Adrenal gland (tissue), 12 donors: ENCODE data around the gene HLCS. TPM values are rescaled to one million over a fixed set of nuclear protein-coding genes. Genes with fewer than 3 reads are reported as not detected.
"Not testable (repeated sequence)": the region's sequence is repeated elsewhere in the genome, so short reads cannot be mapped to it uniquely, and the experiment has no call there.

Experiments
- DNase-seq, 7 donors: peaks; one replicate each; pipeline ENCODE4 v3.0.0-alpha.2; 2019 to 2020
- H3K27ac ChIP-seq, 5 donors: fragments of 200-600 bp; sonication (generic) in 4 of 5; 1 replicate in 3 of 5; 2 replicates in 2 of 5; pipeline versions ENCODE4 v1.5.1 to v1.8.0; 2016 to 2020; ENCODE audit warnings: mild to moderate bottlenecking in 1 of 5
- H3K27me3 ChIP-seq: fragments of 200-600 bp; 2 replicates; pipeline ENCODE4 v1.8.0; 2021
- H3K36me3 ChIP-seq, 2 donors: fragments of 200-600 bp; replicated peaks in 1 of 2; 1 replicate in 1 of 2; 2 replicates in 1 of 2; pipeline versions ENCODE4 v1.5.1 to v1.8.0; 2018 to 2022
- H3K4me1 ChIP-seq, 2 donors: fragments of 200-600 bp; replicated peaks in 1 of 2; 1 replicate in 1 of 2; 2 replicates in 1 of 2; pipeline versions ENCODE4 v1.5.1 to v1.8.0; 2018 to 2021
- H3K4me3 ChIP-seq, 4 donors: fragments of 200-600 bp; sonication (generic) in 3 of 4; one replicate each; pipeline ENCODE4 v1.5.1; 2016 to 2018
- H3K9me3 ChIP-seq, 3 donors: fragments of 200-600 bp; sonication (generic) in 1 of 3; replicated peaks in 1 of 3; 1 replicate in 2 of 3; 2 replicates in 1 of 3; pipeline versions ENCODE4 v1.5.1 to v1.8.0; 2016 to 2021
- CTCF ChIP-seq, 6 experiments: fragments of 450-650 bp in 4 of 6; fragments of 200-600 bp in 2 of 6; sonication (generic) in 1 of 6; IDR thresholded peaks; 1 replicate in 5 of 6; 2 replicates in 1 of 6; pipeline versions ENCODE4 v1.5.1 to v1.8.0; 2016 to 2021; ENCODE audit warnings: antibody characterized with exemption in 6 of 6, mild to moderate bottlenecking in 2 of 6, moderate library complexity in 1 of 6
- POLR2A ChIP-seq, 2 donors: fragments of 450-650 bp; IDR thresholded peaks; one replicate each; pipeline ENCODE4 v1.6.1; 2017; ENCODE audit warnings: antibody characterized with exemption in 2 of 2, mild to moderate bottlenecking in 2 of 2, moderate library complexity in 1 of 2
- WGBS, 4 donors: extraction: QIAGEN DNeasy Blood & Tissue Kit in 2 of 4; methylation state at CpG; one replicate each; pipeline versions ENCODE4 v1.1.5 to v1.1.7; 2013 to 2017; 5-methylcytosine and 5-hydroxymethylcytosine counted together
- intact Hi-C, 2 donors: fragments of 100-400 bp; cut with DNase I; formaldehyde crosslinking; loops; one replicate each; pipeline versions ENCODE4 v1.14.1 to v1.15.0; 2022 to 2023
- polyA plus RNA-seq, 3 donors: library from polyadenylated mRNA; stranded (reverse); fragments of 200-250 nt in 2 of 3; fragments of 350-450 nt in 1 of 3; fragmentation: Illumina TruSeq in 1 of 3; extraction: RNeasy Lipid Tissue Mini Kit (QIAGEN cat#74804) in 1 of 3; gene quantifications; one replicate each; pipeline ENCODE4 v1.2.3, GENCODE V29; 2013 to 2014
- total RNA-seq, 9 donors: library from RNA; depleted of rRNA in 4 of 9; stranded (reverse); fragments of >200 nt in 4 of 9; fragments of 120-200 nt in 1 of 9; fragmentation: NEBNext Ultra II Directional in 1 of 9; extraction: Animal tissue kit (Norgen Biotek cat#: 25700) in 1 of 9; gene quantifications; one replicate each; pipeline versions ENCODE4 v1.1.0 to v1.2.4, GENCODE V29; 2013 to 2023
- donor health status: healthy with polysubstance abuse.
- donor health status: Bipolar disorder and iron deficiency.
- donor health status: DM: yes; HTN: yes; CAD: no.
- donor health status: DM: no; HTN: no; CAD: no.
- donor health status: DM: no; HTN: no; CAD: no.
- donor health status: DM: yes; HTN: yes; CAD: no.

Gene HLCS
- total and polyA plus RNA-seq, 12 donors, result 4.4 to 34.4 (median 19.8) TPM

GRCh38 chr21:37000381-37000780 lies 33.9 kb upstream of the HLCS start:
- no peak overlapping the region for H3K4me3 ChIP-seq
- H3K36me3 ChIP-seq, result no peaks in the 10 kb centered on the region
- TF ChIP-seq POLR2A (IDR thresholded peaks at IDR 0.05), result no peak
- TF ChIP-seq CTCF (IDR thresholded peaks at IDR 0.05), result no peak
- no peaks in the 10 kb centered on the region for H3K9me3 ChIP-seq
- H3K4me1 ChIP-seq, result no peaks in the 10 kb centered on the region
- intact Hi-C loops, result no loop called here
- 79 to 94% (median 83%) methylated on average over 4 of the region's 4 CpGs for WGBS, 4 donors
- H3K27ac ChIP-seq, result no peak overlapping the region
- no peaks in the 10 kb centered on the region for H3K27me3 ChIP-seq
- no peak for DNase-seq

DNA sequence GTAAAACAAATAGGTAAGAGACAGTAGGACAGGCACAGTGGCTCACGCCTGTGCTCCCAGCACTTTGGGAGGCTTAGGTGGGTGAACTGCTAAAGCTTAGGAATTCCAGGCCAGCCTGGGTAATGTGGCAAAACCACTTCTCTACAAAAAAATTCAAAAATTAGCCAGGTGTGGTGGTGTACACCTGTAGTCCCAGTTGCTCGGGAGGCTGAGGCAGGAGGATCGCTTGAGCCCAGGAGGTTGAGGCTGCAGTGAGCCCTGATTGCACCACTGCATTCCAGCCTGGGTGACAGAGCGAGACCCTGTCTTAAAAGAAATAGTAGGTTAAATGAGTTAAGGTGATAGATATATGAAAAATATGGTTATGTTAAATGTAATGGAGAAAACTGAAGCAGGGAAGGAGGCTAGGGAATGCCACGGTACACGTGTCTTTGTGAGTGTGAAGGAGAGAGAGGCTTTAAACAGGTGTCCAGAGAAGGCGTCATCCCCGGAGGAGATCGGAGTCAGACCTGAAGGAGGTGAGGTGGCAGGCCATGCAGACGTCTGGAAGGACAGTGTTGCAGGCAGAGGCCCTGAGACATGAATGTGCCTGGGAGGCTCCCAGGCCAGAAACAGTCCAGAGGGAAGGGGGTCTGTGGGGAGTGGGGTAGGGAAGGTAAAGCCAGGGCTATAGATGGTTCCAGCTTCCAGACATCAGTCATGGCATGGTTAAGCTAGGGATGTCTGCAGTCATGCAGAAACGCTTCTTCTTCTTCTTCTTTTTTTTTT lies 32.8 kb upstream of the HLCS start:
- 83 to 91% (median 86%) methylated on average over 11 of the region's 11 CpGs for WGBS, 4 donors
- Histone ChIP-seq H3K27ac (no peak overlapping the region), H3K27me3 (no peaks in the 10 kb centered on the region), H3K4me3 (no peak overlapping the region), H3K9me3 (no peaks in the 10 kb centered on the region), H3K36me3 (no peaks in the 10 kb centered on the region), H3K4me1 (no peaks in the 10 kb centered on the region)
- TF ChIP-seq CTCF (IDR thresholded peaks at IDR 0.05) (no peak), POLR2A (IDR thresholded peaks at IDR 0.05) (no peak)
- DNase-seq, result no peak
- intact Hi-C loops, result no loop called here

DNA sequence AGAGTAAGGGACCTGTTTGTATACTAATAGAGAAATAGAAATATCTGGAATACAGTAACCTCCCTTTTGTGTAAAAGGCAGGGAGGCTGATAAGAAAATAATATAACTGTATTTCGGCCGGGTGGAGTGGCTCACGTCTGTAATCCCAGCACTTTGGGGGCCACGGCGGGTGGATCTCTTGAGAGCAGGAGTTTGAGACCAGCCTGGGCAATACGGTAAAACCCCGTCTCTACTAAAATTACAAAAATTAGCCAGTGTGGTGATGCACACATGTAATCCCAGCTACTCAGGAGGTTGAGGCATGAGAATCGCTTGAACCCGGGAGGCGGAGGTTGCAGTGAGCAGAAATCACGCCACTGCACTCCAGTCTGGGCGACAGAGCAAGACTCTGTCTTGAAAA lies 28.8 kb upstream of the HLCS start:
- 87 to 95% (median 93%) methylated on average over 12 of the region's 12 CpGs for WGBS, 4 donors
- DNase-seq, H3K27me3 ChIP-seq, intact Hi-C loops, H3K27ac ChIP-seq, H3K9me3 ChIP-seq, H3K4me1 ChIP-seq, H3K4me3 ChIP-seq, H3K36me3 ChIP-seq: not testable (repeated sequence)

DNA sequence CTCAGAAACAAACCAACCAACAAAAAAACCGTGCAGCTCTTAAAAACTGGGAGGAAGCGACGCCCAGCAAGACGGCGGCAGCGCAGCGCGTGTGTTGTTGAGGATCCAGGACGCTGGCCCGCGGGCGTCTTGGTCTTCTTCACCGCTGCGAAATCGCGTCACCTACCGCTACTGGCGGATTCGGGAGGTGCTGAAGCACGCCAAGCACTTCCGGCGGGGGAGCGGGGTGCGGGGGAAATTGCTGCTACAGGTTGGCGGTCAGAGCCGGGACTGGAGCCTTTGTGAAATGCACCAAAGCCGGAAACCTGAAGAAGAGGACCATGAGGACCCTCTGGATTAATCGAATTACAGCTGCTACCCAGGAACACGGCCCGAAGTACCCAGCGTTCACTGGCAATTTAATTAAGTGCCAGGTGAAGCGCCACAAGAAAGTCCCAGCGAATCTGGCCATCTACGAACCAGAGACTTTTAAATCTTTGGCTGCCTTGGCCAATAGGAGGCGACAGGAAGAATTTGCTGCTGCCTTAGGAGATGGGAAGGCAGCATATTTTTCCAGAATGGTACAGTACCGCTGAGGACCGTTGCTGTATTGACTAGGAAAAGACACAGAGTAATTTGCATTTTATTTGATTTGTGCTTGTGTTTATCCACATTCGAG lies 28.2 kb upstream of the HLCS start:
- Histone ChIP-seq H3K9me3 (no peaks in the 10 kb centered on the region), H3K27ac (no peak overlapping the region), H3K36me3 (no peaks in the 10 kb centered on the region), H3K27me3 (no peaks in the 10 kb centered on the region), H3K4me1 (peaks cover 0 to 6% of the 10 kb centered on the region in 2 donors), H3K4me3 (no peak overlapping the region)
- WGBS, 4 donors, result 37 to 49% (median 44%) methylated on average over 21 to 38 of the region's 38 CpGs
- DNase-seq, result no peak
- intact Hi-C loops, result no loop called here
- no peak for TF ChIP-seq CTCF (IDR thresholded peaks at IDR 0.05)
- no peak for TF ChIP-seq POLR2A (IDR thresholded peaks at IDR 0.05)
